HepG2 (cell line): ENCODE measurements around the gene SCO1. TPM values are rescaled to one million over a fixed set of nuclear protein-coding genes. Genes with fewer than 3 reads are reported as not detected.

ENCODE experiments used
- CC2D1A ChIP-seq: sonication (generic); formaldehyde crosslinking; IDR thresholded peaks from 2 replicates; pipeline ENCODE4 v1.8.1; 2023; ENCODE audit warnings: mild to moderate bottlenecking, missing genetic modification reagents
- CREB3 ChIP-seq: sonication (generic); formaldehyde crosslinking; IDR thresholded peaks from 2 replicates; pipeline ENCODE4 v1.5.0; 2020; ENCODE audit warnings: missing genetic modification reagents
- FOXA3 ChIP-seq: IDR thresholded peaks from 2 replicates; pipeline ENCODE4 v1.6.1; 2016; ENCODE audit warnings: missing genetic modification reagents, missing compliant biosample characterization
- FOXK2 ChIP-seq: fragments of 450-650 bp; IDR thresholded peaks from 2 replicates; pipeline ENCODE4 v1.6.1; 2016
- GMEB2 ChIP-seq: IDR thresholded peaks from 2 replicates; pipeline ENCODE4 v1.6.1; 2016; ENCODE audit warnings: missing biosample characterization, missing genetic modification reagents, low read depth
- MLX ChIP-seq: IDR thresholded peaks from 2 replicates; pipeline ENCODE4 v1.6.1; 2016
- MTA3 ChIP-seq: sonication (generic); formaldehyde crosslinking; IDR thresholded peaks from 2 replicates; pipeline ENCODE4 v1.4.0; 2020; ENCODE audit warnings: missing genetic modification reagents
- NRL ChIP-seq: sonication (generic); formaldehyde crosslinking; IDR thresholded peaks from 2 replicates; pipeline ENCODE4 v1.5.0; 2020; ENCODE audit warnings: missing genetic modification reagents, mild to moderate bottlenecking, moderate library complexity, borderline replicate concordance
- PATZ1 ChIP-seq: sonication (generic); formaldehyde crosslinking; IDR thresholded peaks from 2 replicates; pipeline ENCODE4 v1.4.0; 2020; ENCODE audit warnings: missing genetic modification reagents
- PHF8 ChIP-seq: sonication (generic); formaldehyde crosslinking; IDR thresholded peaks from 2 replicates; pipeline ENCODE4 v1.5.0; 2020; ENCODE audit warnings: missing genetic modification reagents
- RAD21 ChIP-seq: fragments of 450-650 bp; formaldehyde crosslinking; IDR thresholded peaks from 2 replicates; pipeline ENCODE4 v1.5.0; 2020; ENCODE audit warnings: mild to moderate bottlenecking
- SALL2 ChIP-seq: sonication (generic); formaldehyde crosslinking; IDR thresholded peaks from 2 replicates; pipeline ENCODE4 v1.8.1; 2023; ENCODE audit warnings: mild to moderate bottlenecking, missing genetic modification reagents, inconsistent platforms
- TFDP1 ChIP-seq: IDR thresholded peaks from 2 replicates; pipeline ENCODE4 v1.6.1; 2016; ENCODE audit warnings: missing compliant biosample characterization, missing genetic modification reagents, borderline replicate concordance
- TIGD3 ChIP-seq: sonication (generic); formaldehyde crosslinking; IDR thresholded peaks from 2 replicates; pipeline ENCODE4 v1.5.1; 2020; ENCODE audit warnings: mild to moderate bottlenecking, missing genetic modification reagents, borderline replicate concordance
- ZBTB43 ChIP-seq: sonication (generic); formaldehyde crosslinking; conservative IDR thresholded peaks from 2 replicates; pipeline ENCODE4 v1.4.0; 2020; ENCODE audit warnings: missing genetic modification reagents
- ZNF10 ChIP-seq: sonication (generic); formaldehyde crosslinking; IDR thresholded peaks from 2 replicates; pipeline ENCODE4 v1.4.0; 2020; ENCODE audit warnings: mild to moderate bottlenecking, low read depth, missing genetic modification reagents, borderline replicate concordance
- ZNF552 ChIP-seq: sonication (generic); formaldehyde crosslinking; IDR thresholded peaks from 2 replicates; pipeline ENCODE4 v1.9.0; 2022; ENCODE audit warnings: missing genetic modification reagents, mild to moderate bottlenecking, borderline replicate concordance
- ZNF747 ChIP-seq: sonication (generic); formaldehyde crosslinking; IDR thresholded peaks from 2 replicates; pipeline ENCODE4 v1.8.1; 2023; ENCODE audit warnings: missing genetic modification reagents, mild to moderate bottlenecking, borderline replicate concordance
- ZSCAN12 ChIP-seq: sonication (generic); formaldehyde crosslinking; IDR thresholded peaks from 2 replicates; pipeline ENCODE4 v1.9.0; 2021; ENCODE audit warnings: mild to moderate bottlenecking, missing genetic modification reagents
- polyA plus RNA-seq, 8 experiments: library from polyadenylated mRNA; depleted of rRNA in 3 of 8; stranded (reverse) in 7 of 8; unstranded in 1 of 8; fragments of >200 nt; fragmentation: Illumina TruSeq in 4 of 8; extraction: Trizol in 4 of 8; gene quantifications; 2 replicates each; pipeline versions ENCODE4 v1.2.1 to v1.2.3, GENCODE V29; 2011 to 2016; ENCODE audit warnings: low read depth in 4 of 8, missing spikeins in 1 of 8, mixed read lengths in 1 of 8; ENCODE audit not compliant: insufficient read depth in 1 of 8
- total RNA-seq, 5 experiments: library from RNA; depleted of rRNA; stranded (reverse); fragments of >200 nt; fragmentation: Illumina TruSeq; extraction: Trizol; gene quantifications; 2 replicates each; pipeline ENCODE4 v1.2.3, GENCODE V29; 2016; ENCODE audit warnings: low read depth in 1 of 5

Gene SCO1
- total and polyA plus RNA-seq, 2 of the 13 experiments (the other 11 are each of a cell fraction or from before 2014, with no cell fraction given) = 11.4 to 50.3 TPM

- TF ChIP-seq PATZ1 (CRISPR knock-in tag) = peak; percentile 85
- TF ChIP-seq PHF8 (CRISPR knock-in tag) = peak; percentile 97
- no peak for TF ChIP-seq ZNF10 (CRISPR knock-in tag)
- TF ChIP-seq CC2D1A (CRISPR knock-in tag) = 0 out of 2 replicates have a peak, but pooled peaks have one; percentile 46
- TF ChIP-seq TFDP1 (CRISPR knock-in tag) = peak; percentile 55
- no peak for TF ChIP-seq GMEB2 (CRISPR knock-in tag)
- peak; percentile 57; the same call in 1 of the 2 replicates for TF ChIP-seq RAD21 (CRISPR knock-in tag)
- no peak for TF ChIP-seq MLX
- no peak for TF ChIP-seq MTA3 (CRISPR knock-in tag)
- TF ChIP-seq FOXA3 (CRISPR knock-in tag) = peak; percentile 72
- peak; percentile 76 for TF ChIP-seq CREB3
- TF ChIP-seq ZSCAN12 = peak; percentile 35; the same call in 1 of the 2 replicates
- peak; percentile 69; the same call in 1 of the 2 replicates for TF ChIP-seq NRL (CRISPR knock-in tag)
- peak; percentile 79 for TF ChIP-seq ZNF747 (CRISPR knock-in tag)
- no peak for TF ChIP-seq FOXK2
- 0 out of 2 replicates have a peak, but pooled peaks have one; percentile 68 for TF ChIP-seq ZBTB43 (CRISPR knock-in tag)
- TF ChIP-seq ZNF552 = peak; percentile 75; the same call in 1 of the 2 replicates
- TF ChIP-seq TIGD3 = no peak
- TF ChIP-seq SALL2 = peak; percentile 86
These were observed at the start of gene SCO1, which contains the start of gene ADPRM (continued) for GRCh38 chr17:10697092-10698081.
